HG03378 (cell line): ENCODE data around the gene RETSAT.
A peak's percentile ranks its signal among the peaks of the same experiment; 100 is the strongest.
"Not testable (repeated sequence)": the region's sequence is repeated elsewhere in the genome, so short reads cannot be mapped to it uniquely, and the experiment has no call there.

ENCODE experiments used
- ATAC-seq: cut with Tn5 transposase; IDR thresholded peaks from one replicate; pipeline ENCODE4 v1.9.1; 2021; ENCODE audit warnings: mild to moderate bottlenecking, moderate library complexity; ENCODE audit not compliant: unreplicated experiment

RETSAT gene

DNA sequence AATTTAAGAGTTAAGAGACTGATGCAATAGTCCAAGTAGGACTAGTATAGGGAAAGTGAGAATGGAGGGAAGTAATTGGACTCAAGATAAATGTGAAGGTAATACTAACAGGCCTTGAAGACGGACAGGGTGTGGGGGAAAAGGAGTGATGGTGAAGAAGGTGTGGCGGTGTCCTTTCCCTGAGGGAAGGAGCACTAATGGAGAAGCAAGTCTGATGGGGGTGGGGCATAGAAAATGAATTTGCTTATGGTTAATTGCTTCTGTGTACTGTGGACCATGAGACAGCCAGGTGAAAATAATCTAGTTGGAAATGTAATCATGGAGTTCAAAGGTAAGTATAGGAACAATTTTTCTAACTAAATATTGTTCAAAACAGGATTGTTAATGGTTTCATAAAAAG is 19.4 kb downstream of the RETSAT start:
- ATAC-seq = no peak

DNA sequence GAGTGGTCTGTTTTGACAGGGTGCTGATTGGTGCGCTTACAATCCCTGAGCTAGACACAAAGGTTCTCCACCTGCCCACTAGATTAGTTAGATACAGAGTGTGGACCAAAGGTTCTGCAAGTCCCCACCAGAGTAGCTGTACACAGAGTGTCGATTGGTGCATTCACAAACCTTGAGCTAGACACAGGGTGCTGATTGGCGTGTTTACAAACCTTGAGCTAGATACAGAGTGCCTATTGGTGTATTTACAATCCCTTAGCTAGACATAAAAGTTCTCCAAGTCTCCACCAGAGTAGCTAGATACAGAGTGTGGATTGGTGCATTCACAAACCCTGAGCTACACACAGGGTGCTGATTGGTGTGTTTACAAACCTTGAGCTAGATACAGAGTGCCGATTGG is 20.5 kb downstream of the RETSAT start:
- not testable (repeated sequence) for ATAC-seq

- ATAC-seq = no peak
These were observed 23.3 kb downstream of the RETSAT start for GRCh38 chr2:85330839-85331636.

- ATAC-seq = not testable (repeated sequence)
These were observed 24.6 kb downstream of the RETSAT start for GRCh38 chr2:85329701-85330100.

DNA sequence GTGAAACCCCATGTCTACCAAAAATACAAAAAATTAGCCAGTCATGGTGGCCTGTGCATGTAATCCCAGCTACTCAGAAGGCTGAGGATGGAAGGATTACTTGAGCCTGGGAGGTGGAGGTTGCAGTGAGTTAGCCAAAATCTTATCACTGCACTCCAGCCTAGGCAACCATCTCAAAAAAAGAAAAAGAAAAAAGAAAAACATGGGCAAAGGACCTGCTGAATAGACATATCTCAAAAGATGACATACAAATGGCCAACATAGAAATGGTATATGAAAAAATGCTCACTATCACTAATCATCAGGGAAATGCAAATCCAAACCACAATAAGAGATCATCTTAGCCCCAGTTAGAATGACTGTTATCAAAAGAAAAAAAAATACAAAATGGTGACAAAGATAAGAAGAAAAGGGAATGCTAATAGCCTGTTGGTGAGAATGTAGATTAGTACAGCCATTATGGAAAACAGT is 25.1 kb downstream of the RETSAT start:
- ATAC-seq = no peak

DNA sequence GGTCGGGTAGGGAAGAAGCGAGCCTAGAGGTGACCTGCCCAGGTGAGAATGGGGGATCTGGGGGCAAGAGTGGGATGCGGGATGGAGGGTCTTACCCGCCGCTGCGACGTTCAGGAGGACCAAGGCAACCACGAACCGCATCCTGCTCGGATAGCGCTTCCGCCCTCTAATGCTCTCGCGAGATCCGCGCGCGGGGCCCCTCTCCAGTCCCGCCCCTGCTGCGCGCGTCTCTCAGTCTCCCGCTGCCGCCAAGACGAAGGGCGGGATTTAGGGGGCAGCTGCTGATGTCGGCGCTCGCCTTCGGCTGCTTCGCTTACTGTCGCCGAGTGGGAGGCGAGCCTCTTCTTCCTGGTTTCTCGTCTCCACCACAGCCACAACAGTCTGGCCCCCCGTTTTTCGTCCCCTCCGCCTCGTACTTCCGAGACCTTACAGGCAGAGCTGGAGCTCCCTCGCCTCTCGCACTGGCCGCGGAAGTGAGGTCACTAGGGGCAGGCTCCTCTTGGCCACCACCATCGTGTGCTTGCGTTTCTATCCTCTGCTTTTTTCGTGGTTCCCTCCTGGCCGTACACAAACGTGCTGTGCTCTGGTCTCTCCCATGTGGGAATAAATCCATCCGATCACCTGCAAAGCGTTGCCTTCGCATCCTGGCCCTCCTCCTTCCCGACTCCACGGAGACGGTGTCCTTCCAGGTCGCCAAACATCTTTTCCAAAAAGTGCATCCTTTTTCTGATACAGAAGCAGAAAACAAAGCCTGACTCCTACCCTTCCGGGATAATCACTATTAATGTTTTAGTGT is 26.3 kb downstream of the RETSAT start, which contains the start of gene TGOLN2:
TSS of gene TGOLN2 (minus strand) at position 168 of the 796 bp plus-strand sequence. CDS start at position 141, 27 bp downstream.
- peak; percentile 71 for ATAC-seq

DNA sequence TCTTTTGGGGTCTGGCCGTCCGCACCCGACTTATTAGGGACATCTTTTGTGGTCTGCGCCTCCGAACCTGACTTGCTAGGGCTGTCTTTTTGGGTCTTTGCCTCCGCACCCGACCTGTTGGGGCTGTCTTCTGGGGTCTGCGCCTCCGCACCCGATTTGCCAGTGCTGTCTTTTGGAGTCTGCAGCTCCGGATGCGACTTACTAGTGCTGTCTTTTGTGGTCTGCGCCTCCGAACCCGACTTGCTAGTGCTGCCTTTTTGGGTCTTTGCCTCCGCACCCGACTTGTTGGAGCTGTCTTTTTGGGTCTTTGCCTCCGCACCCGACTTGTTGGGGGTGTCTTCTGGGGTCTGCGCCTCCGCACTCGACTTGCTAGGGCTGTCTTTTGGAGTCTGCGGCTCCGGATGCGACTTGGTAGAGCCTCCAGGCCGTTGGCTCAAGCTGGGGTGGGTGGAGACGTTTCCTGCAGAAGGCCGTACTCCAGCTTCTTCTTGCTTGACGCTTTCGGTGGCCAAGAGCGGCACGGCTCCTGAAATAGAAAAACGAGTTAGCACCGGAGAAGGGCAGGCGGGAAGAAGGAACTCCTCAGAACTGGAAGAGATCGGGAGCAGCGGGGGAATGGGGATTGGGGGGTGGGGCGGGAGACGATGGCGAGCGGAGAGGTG is 27.0 kb downstream of the RETSAT start:
- ATAC-seq = no peak

GRCh38 chr2:85326406-85327159 is 27.7 kb downstream of the RETSAT start:
- ATAC-seq = peak; percentile 41

DNA sequence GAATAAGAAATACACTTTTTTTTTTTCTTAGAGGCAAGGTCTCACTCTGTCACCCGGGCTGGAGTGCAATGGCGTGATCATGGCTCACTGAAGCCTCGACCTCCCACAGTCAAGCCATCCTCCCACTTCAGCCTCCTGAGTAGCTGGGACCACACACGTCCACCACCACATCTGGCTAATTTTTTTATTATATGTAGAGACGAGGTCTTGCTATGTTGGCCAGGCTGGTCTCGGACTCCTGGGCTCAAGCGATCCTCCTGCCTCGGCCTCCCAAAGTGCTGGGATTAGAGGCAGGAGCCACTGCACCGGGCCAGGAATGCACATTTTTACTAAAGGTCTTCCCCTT is 28.9 kb downstream of the RETSAT start:
- ATAC-seq = no peak

DNA sequence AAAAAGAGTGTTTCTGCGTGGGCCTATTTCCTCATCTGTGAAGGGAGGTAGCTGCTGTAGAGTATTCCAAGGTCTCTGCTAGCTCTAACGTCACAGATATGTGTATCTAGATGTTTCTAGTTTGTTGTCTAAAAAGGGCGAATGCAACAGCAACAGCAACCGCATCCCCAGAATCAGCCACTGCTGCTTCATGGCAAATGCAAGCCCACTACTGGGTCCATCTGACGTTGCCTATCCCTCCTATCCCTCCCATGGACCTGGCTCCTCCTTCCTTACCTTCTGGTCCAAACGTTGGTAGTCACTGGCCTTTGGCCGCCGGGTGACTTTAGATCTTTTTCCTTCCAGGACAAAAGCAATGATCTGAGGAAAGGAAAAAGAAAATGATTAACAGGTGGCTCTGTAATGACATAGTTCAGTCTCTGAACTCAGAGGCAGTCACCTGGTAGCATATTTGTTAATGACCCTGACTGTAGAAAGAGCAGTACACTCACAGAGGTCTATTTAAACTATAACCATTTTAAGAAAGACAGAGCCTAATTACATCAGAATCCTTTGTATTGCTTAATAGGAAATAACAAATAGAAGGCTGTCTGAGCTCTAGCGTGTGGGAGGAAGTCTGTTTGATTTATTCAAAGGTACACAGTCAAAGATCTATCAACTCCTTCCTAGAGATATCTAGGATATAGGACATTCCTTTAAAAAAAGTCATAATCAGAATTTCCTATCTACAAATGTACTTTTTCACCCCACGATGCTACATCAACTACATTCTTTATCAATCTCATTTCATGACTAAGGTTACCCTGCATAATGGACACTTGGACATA is 29.5 kb downstream of the RETSAT start:
- no peak for ATAC-seq

GRCh38 chr2:85323988-85324367 is 30.4 kb downstream of the RETSAT start:
- not testable (repeated sequence) for ATAC-seq

DNA sequence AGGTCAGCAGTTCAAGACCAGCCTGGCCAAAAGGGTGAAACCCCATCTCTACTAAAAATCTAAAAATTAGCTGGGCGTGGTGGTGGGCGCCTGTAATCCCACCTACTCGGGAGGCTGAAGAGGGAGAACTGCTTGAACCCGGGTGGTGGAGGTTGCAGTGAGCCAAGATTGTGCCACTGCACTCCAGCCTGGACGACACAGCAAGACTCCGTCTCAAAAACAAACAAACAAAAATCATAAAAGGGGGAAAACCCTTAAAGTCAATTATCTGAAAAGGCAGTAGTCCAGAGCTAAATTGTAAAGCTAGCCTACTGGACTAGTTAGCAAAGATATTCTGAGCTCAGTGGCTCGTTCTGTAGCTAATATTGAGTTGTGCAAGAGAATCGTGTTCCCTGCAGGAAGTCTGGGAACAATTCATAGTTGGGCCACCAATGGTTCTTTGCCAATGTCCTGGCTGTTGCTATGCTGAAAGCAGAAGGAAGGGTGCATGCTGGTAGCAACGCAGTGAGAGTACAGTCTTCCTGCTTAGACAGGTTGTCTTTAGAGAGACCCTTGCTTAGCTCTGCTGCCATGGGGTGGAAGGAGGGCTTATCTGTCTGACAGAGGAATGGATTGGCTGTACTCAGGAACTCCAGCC is 30.9 kb downstream of the RETSAT start:
- no peak for ATAC-seq

GRCh38 chr2:85319796-85320195 is 34.5 kb downstream of the RETSAT start:
- no peak for ATAC-seq

GRCh38 chr2:85318222-85319074 is 35.9 kb downstream of the RETSAT start:
- ATAC-seq = no peak

DNA sequence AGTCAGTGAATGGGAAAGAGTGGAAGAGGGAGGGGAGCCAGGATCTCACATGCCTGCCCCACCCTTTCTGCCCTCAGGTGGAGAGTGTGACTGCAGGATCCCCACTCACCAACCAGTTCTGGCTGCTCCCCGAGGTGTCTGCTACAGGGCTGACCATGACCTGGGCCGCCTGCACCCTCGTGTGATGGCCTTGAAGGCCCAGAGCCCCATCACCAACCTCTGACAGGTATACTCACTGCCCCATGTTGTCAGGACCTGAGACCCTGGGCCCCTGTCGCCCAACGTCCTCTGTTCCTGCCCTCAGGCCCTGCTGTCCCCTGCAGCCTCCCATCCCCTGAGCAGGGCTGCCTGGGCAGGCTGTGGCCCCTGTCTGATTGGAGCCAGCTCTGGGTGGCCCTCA is 38.4 kb downstream of the RETSAT start:
- not testable (repeated sequence) for ATAC-seq

- ATAC-seq = no peak
These were observed 39.5 kb downstream of the RETSAT start for GRCh38 chr2:85314884-85315242.

- ATAC-seq = no peak
These were observed 41.9 kb downstream of the RETSAT start for GRCh38 chr2:85312404-85312803.

- ATAC-seq = peak; percentile 45
These were observed 44.0 kb downstream of the RETSAT start for GRCh38 chr2:85310330-85310729.
